ENCODE results near the gene ARMH1.

Gene ARMH1

DNA sequence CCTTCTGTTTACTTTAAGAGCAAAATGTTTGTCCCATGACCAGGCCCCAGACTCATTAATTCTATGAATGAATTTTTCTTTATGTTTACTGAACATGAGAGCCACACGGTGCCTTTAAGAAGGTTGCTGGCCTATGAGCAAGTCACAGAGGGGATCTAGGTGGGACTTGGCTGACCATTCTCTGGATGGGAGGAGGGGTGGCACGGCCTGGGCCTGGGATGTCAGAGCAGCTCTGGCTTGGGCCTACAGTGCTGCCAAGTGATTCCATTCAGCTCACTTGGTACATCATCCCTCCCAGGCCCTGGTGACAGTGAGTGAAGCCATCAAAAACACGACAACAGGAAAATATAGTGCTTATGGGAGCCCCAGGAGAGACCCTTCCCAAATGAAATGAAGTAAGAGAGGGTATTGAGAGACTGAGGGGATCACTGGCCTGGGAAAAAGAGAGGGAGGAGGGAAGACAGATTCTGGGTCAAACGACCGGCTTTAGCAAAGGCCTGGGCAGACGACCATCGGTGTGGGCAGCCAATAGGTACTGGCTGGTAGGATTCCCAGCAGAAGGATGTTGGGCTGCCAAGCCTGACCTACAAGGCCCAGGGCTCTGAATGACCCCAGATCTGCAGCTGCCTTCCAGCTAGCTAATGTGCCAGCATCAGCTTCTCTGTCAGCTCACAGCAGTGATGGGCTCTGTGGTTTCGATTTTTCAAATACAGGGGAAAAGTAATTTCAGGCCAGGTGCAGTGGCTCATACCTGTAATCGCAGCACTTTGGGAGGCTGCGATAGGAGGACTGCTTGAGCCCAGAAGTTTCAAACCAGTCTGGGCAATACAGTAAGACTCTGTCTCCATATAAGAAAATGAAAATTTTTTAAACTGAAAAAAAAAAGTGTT, 3.5 kb upstream of the ARMH1 start:
- no peak for DNase-seq

DNA sequence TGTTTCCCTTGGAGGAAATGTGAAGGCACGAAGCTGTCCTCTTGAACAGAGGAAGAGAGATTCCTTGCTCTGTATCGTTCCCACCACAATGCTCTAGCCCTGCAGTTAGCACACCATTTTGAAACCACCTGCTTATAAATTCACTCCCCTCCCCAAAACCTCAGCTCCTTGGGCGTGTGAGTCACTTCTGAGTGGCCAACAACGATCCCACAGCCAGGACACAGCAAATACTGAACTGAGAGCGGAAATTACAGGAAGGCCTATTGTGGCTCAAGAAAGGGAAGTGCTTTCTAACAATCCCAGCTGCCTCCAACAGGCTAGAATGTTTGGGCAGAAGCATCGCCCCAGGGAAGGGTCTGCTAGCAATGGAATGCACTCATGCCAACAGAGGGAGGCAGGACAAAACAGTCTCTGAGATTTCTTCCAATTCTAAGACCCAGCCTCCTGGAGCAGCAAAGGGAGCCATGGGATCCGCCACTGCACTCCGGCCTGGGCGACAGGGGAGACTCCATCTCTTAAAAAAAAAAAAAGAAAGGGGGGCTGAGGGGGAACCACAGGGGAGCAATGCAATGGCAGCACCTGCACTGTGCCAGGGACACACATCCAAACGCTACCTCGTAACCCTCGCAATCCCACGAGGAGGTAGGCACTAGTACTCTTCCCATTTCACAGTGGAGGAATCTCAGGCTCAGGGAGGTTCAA, 2.1 kb upstream of the ARMH1 start:
- no peak for DNase-seq

DNA sequence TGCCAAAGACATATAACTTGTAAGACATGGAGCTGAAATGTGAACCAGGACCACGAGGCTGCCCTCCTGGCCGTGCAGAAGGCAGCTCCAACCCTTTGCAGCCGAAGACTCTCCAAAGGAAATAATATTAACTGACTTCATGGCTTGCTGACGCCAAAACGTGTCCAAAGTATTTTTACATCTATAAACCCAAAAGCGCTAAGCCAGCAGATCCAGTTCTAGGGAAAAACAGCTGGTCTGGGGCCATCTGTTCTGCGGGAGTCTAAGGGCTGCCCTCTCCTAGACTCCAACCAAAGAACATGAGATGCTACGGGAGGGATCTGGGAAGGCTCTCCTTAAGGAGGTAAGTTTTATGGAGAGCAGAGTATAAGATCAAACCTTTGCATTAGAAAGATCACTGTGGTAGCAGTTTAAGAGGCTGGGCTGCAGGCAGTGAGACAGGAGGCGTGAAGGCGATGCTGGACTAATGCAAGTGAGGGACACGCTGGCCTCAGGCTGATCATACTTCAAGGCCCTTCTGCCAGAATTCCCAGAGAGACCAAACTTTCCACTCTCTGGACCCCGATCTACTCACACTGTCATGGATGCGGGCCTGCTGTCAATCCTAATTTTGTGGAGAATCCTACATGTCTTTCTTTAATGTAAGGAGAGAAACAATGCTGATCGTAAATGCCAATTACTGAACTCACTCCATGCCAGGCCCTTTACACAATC, 1.4 kb upstream of the ARMH1 start:
- DNase-seq, result no peak

DNA sequence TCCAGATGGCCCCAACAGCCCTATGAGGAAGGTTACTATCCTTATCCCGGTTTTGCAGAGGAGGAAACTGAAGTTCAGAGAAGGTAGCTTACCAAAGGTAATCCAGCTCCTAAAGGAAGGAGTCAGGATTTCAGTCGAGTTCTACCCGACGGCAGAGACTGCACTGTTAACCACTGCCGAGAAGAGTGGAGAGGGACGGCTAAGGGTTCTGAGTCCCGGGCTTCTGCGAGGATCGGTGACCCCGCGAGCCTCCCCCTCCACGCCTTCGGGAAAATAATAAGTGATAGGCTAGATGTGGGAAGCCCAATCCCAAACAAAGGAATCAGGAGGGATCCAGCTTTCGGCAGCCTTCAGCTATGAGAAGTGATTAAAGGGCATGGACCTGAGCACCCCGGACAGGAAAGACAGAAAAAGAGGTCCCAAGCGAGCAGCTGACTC, 820 bp upstream of the ARMH1 start:
- DNase-seq, result no peak

DNA sequence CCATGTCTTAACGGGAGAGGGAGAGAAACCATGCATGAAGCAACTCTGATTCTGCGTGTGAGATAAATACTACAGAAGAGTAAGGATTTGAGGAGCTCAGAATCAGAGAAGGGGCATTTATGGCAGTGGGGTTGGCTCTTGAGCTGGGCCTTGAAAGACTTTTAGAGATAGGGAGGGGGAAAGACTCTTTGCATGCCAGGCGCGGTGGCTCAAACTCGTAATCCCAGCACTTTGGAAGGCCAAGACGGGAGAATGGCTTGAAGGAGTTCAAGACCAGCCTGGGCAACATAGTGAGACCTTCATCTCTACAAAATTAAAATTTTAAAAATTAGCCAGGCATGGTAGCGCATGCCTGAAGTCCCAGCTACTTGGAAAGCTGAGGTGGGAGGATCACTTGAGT, 672 bp downstream of the ARMH1 start:
- DNase-seq, result no peak

DNA sequence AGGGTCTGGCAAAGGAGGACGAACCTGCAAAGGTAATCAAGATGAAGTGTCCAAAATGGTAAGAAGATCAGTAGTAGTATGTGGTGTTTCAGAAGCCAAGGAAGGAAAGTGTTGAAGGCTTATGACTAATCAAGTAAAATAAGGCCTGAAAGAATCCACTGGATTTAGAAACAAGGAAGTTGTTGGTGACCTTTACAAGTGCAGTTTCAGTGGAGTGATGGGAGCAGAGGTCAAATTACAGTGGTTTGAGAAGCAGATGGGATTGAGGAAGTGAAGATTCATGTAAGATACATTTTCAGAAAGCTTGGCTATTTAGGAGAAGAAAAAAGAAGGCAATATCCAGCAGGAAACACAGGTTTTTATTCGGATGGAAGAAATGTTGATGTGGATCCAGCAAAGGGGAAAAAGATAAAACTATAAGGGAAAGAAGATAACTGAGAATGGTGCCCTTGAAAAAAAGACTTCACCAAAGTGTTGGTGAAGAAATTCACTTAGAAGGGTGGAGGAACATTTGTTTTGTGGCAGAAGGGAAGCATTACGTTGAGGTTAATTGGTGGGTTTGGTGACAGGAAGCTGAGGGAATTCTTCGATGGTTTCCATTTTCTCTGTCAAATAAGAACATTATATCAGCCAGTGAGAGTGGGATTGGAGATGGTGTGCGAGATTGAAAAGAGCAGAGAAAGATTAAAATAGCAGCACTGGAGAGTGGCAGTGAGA, 2.1 kb downstream of the ARMH1 start:
- DNase-seq, result no peak

DNA sequence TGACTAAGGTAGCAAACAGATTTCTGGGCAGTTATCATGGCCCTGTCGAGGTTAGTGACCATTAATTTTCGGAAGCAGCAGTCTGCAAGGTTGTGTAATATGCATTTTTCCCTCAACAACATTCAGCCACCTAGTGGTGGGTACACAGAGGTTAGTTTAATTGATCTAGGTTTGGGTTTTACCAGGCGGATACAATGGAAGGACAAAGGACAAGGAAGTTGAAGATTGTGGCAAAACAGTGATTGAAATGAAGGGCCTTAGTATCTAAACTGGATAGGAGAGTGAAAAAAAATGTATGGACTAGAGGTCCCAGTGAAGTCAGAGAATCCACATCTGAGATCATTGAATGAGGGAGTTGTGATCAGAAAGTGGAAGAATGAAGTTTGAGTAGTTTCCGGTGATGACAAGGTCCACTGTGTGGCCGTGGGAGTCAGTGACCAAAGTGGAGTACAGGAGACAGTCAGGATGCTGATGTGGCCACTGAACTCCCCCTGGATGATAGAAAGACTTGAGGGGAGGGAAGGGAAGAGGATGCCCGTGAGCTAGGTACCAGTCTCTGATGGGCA, 2.8 kb downstream of the ARMH1 start:
- DNase-seq, result peak; percentile 38

DNA sequence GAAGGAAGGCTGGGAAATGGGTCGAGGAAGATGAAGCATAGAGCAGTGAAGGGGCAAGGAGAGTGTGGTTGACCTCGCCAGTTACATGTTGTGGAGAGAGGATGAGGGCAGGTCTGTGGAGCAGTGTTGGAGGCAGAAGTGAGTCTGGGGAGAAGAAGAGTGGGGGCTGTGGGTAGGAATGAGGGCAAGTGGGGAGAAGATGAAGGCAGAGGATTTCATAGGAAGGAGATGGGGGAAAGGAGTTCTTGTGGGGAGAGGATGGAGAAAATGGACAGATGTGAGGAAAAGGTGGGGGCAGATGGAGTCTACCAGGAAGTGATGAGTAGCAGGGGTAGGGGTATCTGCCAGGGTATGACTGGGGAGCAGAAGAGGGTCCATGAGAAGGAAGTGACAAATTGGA, 3.6 kb downstream of the ARMH1 start:
- no peak for DNase-seq

DNA sequence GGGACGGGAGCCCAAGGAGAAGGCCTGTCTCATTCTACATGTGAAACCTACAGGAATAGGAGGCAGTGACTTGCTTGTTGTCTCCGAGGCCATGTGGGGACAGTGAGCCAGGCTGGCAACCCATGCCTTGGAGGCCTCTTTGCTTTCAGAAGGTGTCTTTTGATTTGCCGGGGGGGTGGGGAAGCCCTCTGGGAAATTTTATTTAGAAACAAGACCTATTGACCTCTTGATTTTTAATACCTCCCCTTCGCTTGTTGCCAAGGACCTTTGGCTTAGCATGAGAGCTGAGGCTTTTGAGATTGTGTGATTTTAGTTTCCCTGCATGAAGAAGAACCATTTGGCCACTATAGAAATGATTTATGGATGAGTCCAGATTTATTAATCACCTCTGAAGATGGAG, 4.1 kb downstream of the ARMH1 start:
- no peak for DNase-seq

DNA sequence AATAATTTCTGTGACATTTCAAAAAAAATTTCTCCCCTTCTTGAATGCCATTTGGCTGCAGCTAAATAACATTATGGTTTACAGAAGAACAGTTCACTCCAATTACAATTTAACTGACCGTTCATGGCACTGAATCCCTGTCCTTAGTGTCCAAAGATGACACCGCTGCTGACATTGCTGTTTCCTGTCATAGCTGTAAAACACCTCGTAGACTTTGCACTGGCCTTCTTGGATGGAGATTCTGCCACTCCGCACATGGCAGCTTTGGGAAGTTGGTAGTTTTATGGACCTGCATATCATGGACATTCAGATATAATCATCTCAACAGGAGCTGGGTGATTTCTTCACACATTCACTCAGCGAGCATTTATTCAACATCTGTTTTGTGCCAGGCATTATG, 5.0 kb downstream of the ARMH1 start:
- no peak for DNase-seq

DNA sequence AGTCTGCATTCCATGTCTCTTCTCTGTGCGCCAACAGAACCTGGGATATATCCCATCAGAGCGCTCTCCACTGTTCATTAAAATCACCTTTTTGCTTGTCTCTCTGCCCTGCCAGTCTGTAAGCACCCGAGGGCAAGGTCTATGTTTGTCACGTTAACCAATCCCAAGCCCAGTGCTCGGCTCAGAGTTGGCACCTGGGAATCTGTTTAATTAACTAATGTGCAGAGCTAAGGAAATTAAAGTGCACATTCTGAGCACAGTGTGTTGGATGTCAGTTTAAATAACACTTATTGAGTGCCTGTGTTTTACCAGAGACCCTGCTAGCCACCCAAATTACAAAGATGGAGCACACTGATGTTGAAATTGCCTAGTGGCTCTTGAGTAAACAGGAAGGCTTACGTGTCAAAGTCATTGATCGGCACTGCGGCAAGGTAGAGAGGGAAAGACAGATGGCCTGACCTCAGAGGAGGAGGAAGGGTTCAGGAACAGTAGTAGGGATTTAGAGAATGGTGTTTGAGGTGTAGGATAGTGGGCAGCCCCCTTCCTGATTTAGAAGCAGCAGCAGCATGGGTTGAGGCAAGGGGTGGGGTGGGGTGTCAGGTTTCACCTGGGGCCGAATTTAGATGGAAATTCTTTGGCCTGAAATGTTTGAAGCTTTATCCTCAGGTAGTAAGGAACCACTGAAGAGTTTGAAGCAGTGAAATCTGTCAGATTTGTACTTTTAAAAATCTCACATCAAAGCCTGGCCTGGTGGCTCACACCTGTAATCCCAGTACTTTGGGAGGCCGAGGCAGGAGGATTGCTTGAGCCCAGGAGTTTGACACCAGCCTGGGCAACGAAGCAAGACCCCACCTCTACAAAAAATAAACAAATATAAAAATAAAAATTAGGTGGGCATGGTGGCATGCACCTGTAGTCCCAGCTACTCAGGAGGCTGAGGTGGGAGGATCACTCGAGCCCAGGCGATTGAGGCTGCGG, 7.7 kb downstream of the ARMH1 start:
- DNase-seq, result no peak

DNA sequence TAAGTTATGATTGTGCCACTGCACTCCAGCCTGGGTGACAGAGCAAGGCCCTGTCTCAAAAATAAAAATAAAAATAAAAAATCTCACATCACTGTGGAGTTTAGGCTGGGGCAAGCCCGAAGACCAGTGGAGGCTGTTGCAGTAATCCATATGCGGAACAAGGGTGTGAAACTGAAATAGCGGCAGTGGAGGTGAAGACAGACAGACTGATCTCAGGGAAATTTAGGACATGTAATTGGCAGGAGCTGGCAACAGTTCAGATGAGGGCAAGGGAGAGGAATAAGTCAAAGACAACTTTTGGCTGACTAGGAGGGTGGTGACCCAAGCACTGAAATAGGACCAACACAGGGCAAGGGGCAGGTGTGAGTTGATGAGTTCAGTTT, 8.4 kb downstream of the ARMH1 start:
- DNase-seq, result no peak

DNA sequence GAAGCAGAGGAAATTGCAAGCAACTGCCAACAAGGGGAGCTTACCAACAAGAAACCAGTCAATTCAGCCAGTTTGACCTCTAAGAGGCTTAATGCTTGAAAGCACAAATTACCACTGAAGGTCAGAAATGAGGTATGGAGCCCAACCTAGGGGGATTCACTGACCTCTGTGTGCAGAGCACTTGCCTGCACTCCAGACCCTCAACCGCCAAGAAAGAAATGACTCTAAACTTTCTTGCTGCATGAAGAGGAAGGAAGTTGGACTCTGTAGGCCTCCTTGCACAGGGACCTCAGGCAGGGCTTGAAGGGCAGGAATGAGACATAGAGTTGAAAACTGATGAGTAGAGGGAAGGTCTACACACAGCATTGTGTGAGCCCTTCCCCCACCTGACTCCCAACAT, 10.0 kb downstream of the ARMH1 start:
- DNase-seq, result no peak

DNA sequence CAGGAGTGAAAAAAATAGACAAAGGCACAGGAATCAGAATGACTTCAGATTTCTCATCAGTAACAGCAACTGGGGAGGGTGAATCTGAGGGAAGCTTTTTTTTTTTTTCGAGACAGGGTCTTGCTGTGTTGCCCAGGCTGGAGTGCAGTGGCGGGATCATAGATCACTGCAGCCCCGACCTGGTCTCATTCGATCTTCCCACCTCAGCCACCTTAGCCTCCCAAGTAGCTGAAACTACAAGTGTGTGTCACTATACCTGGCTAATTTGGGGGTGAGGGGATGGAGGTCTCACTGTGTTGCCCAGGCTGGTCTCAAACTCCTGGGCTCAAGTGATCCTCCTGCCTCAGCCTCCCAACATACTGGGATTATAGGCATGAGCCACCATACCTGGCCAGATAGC, 10.7 kb downstream of the ARMH1 start:
- no peak for DNase-seq

DNA sequence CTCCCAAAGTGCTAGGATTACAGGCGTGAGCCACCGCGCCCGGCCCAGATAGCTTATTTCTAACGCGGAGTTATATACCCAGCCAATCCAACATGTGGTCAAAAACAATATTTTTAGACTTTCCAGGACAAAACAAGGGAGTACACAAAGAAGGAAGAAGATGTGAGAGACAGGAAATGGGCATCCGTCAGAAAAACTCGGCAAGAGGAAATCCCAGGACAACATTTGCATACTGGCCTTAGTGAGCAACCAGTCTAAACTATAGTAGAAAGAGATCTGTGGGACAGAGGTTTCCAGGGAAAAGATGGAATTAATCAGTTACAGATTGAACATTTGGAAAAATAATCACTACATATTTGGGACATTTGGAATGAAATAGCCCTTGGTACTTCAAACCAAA, 11.4 kb downstream of the ARMH1 start:
- DNase-seq, result no peak

DNA sequence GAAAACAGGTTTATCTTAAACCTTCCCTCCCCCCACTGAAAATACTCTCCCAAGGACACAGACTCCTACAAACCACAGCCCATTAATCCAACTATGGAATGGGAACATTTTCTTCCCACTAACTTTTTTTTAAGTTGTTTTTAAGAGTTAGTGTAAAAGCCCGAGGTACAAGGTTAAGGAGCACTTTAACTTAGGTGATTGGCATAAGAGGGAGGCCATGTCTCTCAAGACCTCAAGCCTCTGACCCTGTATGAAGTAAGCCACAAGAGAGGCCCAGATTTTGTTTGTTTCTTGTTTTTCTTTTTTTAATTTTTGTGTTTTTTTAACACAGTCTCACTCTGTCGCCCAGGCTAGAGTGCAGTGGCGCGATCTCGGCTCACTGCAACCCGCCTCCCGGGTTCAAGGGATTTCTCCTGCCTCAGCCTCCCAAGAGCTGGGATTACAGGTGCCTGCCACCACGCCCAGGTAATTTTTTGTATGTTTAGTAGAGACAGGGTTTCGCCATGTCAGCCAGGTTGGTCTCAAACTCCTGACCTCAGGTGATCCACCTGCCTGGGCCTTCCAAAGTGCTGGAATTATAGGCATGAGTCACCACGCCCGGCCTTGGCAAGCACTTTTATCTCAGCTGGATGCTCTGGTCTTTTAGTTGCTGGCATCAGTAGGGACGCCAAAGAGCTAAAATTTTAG, 14.4 kb downstream of the ARMH1 start:
- DNase-seq, result no peak

DNA sequence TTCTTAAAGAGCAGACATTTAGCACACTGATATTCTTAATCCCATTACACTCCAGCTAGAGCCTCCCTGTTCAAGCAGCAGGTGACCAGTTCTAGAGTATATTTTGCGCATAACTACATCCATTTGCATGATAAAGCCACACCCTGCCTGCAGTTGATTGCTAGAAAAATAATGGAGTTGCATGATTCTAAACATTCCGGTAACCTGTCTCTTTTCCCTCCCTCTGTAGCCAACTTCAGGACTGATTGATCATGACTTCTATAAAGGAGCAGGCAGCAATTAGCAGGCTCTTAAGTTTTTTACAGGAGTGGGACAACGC, 14.9 kb downstream of the ARMH1 start:
- DNase-seq, result no peak

DNA sequence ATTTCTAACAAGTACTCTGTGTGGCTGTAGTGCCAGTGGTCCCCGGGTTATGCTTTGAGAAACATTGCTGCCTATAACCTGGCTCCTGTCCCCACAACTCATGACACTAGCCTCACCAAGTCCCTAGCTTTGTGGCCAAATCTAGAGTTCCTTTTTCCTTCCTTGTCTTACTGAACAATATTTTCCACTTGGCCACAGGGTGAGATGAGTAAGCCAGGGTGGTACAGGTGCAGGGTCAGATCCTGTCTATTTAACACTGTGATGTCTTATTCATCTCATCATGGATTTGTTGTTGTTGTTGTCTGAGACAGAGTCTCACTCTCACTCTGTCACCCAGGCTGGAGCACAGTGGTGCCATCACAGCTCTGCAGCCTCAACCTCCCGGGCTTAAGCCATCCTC, 18.6 kb downstream of the ARMH1 start:
- no peak for DNase-seq

DNA sequence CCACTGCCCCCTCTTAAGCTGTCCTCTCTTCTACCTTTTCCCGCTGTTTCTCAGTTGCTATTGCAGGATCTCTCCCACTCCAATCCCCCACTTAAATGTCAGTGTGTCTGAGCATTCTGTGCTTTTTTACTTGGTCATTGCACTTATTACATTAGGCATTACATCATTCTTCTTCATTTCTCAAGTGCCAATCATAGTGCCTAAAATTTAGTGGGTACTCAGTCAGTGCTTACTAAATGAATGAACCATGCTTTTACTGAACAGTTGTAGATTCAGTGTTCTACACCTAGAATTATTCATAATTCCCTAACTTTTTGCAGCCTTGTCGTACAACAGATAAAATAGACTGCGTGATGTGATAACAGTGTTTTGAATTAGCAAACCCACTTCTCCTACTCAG, 19.4 kb downstream of the ARMH1 start:
- DNase-seq, result no peak

DNA sequence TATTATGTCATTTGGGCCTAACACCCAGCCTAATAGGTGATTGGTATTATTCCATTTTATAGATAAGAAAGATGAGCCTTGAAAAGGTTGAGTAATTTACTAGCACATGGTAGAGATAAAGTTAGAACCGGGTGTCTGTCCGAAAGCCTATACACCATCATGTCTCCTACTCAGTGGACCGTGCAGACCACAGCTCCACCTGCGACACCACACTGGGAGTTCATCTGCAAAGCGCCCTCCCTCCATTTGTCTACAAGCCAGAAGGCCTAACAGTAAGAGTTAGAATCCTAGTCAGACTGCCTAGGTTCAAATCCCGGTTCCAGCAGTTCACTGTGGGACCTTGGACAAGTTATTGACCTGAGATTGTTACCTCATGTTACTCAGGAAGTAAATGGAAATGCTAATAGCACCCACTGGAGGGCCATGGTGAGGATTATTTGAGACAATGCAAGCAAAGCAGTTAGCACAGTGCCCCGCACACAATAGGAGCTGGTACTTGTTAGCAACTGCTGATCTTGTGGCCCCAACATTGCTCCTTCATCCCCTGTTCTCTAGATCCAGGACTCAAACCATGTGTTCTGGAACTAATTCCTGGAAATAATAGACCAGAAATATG, 20.5 kb downstream of the ARMH1 start:
- no peak for DNase-seq

DNA sequence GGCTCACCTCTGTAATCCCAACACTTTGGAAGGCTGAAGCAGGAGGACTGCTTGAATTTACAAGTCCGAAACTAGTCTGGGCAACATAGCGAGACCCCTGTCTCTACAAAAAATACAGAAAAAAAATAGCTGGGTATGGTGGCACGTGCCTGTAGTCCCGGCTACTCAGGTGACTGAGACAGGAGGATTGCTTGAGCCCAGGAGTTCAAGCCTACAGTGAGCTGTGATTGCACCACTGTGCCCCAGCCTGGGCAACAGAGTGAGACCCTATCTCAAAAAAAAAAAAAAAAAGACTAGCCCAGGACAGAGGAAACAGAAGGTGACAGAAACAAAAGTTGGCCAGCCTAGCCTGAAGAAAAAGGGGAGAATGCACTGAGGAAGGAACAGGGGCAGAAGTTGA, 21.2 kb downstream of the ARMH1 start:
- DNase-seq, result no peak

Data from eye (tissue), 1 donor.